Brain microvascular endothelial cell (primary cell): ENCODE results near the gene SERPINA4.

Experiments used
- DNase-seq: peaks from one replicate; pipeline ENCODE4 v3.0.0-alpha.2; 2020
- H3K27ac ChIP-seq: fragments of 250-450 bp; sonication (Bioruptor Pico); 2 replicates; pipeline ENCODE4 v1.5.1; 2020; ENCODE audit warnings: mild to moderate bottlenecking, moderate library complexity
- H3K27me3 ChIP-seq: fragments of 250-450 bp; sonication (Bioruptor Pico); replicated peaks from 2 replicates; pipeline ENCODE4 v1.5.1; 2020; ENCODE audit warnings: mild to moderate bottlenecking
- H3K36me3 ChIP-seq: fragments of 250-450 bp; sonication (Bioruptor Pico); replicated peaks from 2 replicates; pipeline ENCODE4 v1.5.1; 2020; ENCODE audit warnings: mild to moderate bottlenecking
- H3K4me3 ChIP-seq: 2 replicates; pipeline ENCODE4 v1.5.1; 2011; ENCODE audit warnings: low read depth, mild to moderate bottlenecking, control low read depth, low read length, moderate library complexity
- in situ Hi-C: cut with HindIII; loops from 2 replicates; pipeline ENCODE4 v1.10.0; 2017; ENCODE audit warnings: low sequenced_read_pairs, low pct_ligation_motif_present
- TF ChIP-seq, protein P1 (sequence below): IDR thresholded peaks from 2 replicates; pipeline ENCODE4 v1.5.1; 2011; ENCODE audit warnings: low read depth, mild to moderate bottlenecking, moderate library complexity, low read length, control low read depth, inconsistent platforms; ENCODE audit errors: missing control alignments

Gene SERPINA4

DNA sequence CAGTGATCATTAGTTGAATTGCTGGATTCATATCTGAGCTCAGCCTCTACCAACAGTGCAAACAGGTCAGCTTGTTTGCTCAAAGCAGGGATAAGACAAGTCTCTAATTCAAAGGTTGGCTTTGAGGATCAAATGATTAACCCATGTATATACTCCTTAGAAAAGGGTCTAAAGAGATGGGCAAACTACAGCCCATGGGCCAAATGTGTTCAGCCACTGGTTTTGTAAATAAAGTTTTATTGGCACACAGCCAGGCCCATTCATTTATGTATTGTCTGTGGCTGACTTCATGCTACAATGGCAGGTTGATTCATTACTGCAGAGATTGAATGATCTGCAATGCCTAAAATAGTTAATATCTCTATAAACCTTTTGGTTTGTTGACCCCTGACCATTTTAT lies 3.1 kb downstream of the SERPINA4 start:
- H3K36me3 ChIP-seq, result no peaks in the 10 kb centered on the region
- H3K27me3 ChIP-seq, result no peaks in the 10 kb centered on the region
- in situ Hi-C loops, result no loop called here
- H3K4me3 ChIP-seq, result no peak overlapping the region
- H3K27ac ChIP-seq, result no peak overlapping the region
- TF ChIP-seq, protein P1, sequence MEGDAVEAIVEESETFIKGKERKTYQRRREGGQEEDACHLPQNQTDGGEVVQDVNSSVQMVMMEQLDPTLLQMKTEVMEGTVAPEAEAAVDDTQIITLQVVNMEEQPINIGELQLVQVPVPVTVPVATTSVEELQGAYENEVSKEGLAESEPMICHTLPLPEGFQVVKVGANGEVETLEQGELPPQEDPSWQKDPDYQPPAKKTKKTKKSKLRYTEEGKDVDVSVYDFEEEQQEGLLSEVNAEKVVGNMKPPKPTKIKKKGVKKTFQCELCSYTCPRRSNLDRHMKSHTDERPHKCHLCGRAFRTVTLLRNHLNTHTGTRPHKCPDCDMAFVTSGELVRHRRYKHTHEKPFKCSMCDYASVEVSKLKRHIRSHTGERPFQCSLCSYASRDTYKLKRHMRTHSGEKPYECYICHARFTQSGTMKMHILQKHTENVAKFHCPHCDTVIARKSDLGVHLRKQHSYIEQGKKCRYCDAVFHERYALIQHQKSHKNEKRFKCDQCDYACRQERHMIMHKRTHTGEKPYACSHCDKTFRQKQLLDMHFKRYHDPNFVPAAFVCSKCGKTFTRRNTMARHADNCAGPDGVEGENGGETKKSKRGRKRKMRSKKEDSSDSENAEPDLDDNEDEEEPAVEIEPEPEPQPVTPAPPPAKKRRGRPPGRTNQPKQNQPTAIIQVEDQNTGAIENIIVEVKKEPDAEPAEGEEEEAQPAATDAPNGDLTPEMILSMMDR, result no peak
- no peak for DNase-seq

DNA sequence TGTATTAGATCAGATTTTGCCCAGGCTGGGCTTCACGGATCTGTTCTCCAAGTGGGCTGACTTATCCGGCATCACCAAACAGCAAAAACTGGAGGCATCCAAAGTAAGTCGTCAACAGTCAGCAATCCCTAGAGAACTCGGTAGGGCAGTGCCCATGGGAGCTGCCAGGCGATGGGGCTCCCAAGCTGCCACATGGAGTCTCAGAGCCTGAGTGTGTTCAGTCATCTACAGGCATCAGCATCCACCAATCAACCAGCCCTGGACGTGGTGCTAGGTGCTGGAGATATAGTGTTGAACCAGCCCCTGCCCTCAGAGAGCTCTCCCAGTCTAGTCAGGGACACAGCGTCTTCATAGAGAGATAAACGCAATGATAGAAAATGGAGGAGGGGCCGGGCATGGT lies 6.9 kb downstream of the SERPINA4 start:
- Histone ChIP-seq H3K27me3 (no peaks in the 10 kb centered on the region), H3K4me3 (no peak overlapping the region), H3K27ac (no peak overlapping the region), H3K36me3 (no peaks in the 10 kb centered on the region)
- DNase-seq, result no peak
- TF ChIP-seq, protein P1, result no peak
- in situ Hi-C loops, result no loop called here

DNA sequence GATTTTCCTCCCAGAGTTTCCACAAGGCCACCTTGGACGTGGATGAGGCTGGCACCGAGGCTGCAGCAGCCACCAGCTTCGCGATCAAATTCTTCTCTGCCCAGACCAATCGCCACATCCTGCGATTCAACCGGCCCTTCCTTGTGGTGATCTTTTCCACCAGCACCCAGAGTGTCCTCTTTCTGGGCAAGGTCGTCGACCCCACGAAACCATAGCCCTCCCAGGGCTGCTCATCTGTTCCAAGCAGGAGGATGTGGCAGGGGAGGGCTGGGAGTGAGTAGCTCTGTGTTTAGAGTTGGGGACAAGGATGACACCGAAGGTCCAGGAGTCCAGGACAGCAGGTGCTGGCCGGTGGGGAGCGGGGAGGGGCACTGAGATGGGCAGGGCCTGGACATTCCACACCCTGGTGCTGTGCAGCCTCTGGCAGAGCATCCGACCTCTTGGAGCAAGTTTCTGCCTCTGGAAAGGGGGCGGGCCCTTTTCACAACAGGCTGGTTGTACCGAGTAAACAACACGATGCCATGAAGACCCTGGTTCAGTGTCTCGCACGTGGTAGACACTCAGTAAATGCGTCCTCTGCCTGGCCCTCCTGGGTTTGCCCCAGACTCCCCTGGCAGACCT lies 8.2 kb downstream of the SERPINA4 start:
- TF ChIP-seq, protein P1, result no peak
- Histone ChIP-seq H3K36me3 (no peaks in the 10 kb centered on the region), H3K27ac (no peak overlapping the region), H3K27me3 (no peaks in the 10 kb centered on the region), H3K4me3 (no peak overlapping the region)
- no peak for DNase-seq
- in situ Hi-C loops, result no loop called here

DNA sequence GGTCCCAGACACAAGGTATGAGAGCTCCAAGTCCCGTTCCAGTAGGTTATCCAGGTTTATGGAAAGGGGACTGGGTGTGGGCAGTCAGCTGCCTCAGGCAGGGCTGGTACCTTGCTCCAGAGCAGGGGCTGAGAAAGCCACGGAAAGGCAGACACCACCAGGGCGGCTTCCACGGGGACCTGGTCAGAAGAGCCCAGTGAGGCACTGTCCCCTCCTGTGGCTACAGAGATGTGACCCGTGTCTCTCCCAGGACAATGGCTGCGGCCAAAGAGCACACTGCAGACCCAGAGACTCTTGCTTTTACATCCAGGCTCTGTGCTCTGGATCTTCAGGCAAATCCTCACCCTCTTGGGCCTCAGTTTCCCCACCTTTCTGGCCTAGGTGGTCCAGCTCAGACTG lies 8.8 kb downstream of the SERPINA4 start:
- TF ChIP-seq, protein P1, result no peak
- Histone ChIP-seq H3K27me3 (no peaks in the 10 kb centered on the region), H3K36me3 (no peaks in the 10 kb centered on the region), H3K4me3 (no peak overlapping the region), H3K27ac (no peak overlapping the region)
- in situ Hi-C loops, result no loop called here
- no peak for DNase-seq

DNA sequence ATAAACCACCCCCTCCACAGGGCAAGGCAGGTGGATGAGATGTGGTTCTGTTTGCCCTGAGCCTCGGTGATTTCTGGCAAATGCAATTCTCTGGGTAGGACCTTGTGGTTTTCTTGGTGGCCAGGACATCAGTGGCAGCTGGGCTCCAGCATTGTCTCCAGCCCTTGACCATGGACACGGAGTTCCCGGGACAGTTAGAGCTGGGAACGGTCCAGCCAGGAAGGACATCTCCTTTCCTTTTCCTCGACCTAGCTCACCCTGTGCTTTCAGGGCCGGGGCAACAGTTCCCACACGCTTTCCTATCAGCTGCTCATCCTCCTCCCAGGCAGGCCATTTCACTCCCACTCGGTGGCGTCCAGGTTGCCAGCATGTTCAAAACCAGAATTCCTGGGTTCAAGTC lies 9.2 kb downstream of the SERPINA4 start:
- Histone ChIP-seq H3K27me3 (no peaks in the 10 kb centered on the region), H3K4me3 (no peak overlapping the region), H3K27ac (no peak overlapping the region), H3K36me3 (no peaks in the 10 kb centered on the region)
- in situ Hi-C loops, result no loop called here
- TF ChIP-seq, protein P1, result no peak
- no peak for DNase-seq

DNA sequence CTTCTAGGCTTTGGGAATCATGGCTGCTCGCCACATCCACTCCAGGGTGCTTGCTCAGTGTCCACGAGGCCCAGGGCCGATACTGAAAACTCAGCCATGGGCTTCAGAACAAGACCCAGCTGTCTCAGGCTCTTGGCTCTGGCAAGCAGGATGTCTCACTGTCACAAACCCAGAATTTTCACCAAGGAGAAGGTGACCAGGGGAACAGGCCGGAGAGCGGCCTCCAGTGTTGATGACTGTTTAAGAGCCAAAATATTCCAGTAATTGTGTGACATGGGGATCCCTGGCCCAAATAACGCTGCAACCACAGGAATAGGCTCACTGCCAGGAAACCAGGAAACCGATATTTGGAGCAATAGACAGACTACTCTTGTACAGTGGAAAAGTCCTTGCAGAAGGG lies 10.2 kb downstream of the SERPINA4 start:
- DNase-seq, result no peak
- no peak overlapping the region for H3K27ac ChIP-seq
- no peak overlapping the region for H3K4me3 ChIP-seq
- H3K36me3 ChIP-seq, result no peaks in the 10 kb centered on the region
- TF ChIP-seq, protein P1, result no peak
- in situ Hi-C loops, result no loop called here
- H3K27me3 ChIP-seq, result no peaks in the 10 kb centered on the region
